Measurements from ENCODE around the gene DOK3. TPM values are rescaled to one million over a fixed set of nuclear protein-coding genes. Genes with fewer than 3 reads are reported as not detected.

DOK3 gene
- polyA plus RNA-seq, 1 donor from 2014 or later = 5.5 TPM

DNA sequence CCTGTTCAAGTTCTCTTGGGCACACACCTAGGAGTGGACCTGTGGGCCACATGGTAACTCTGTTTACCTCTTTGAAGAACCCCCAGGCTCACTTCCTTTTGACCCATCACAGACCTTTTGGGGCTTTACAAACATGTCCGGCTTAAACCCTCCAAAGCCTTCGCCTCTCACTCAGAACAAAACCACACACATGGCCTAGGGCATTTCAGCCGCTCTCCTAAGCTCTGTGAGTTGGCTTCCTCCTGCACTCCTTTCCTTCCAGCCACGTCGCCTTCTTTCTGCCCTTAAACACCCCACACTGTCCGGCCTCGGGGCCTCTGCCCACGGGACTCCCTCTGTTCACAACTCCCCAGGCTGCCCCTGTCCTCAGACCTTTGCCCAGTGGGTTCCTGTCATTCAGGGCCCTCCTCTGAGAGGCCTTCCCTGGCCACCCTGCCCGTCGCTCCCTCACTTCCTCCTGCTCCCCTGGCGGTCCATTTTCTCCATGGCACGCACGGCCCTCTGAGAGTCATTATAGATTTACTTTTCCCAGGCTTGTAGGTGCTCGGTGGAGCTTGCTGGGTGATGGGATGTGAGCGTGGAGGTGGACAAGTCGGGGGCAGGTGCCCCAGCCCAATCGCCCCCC, 1.9 kb downstream of the DOK3 start:
- Histone ChIP-seq H3K4me2 (ENCODE audit: low read length) (no peak overlapping the region), H4K20me1 (ENCODE audit: insufficient read depth) (no peaks in the 10 kb centered on the region), H3K4me3 (ENCODE audit: low read length) (no peak overlapping the region), H3K27ac (ENCODE audit: low read length) (no peak overlapping the region), H3K79me2 (replicated peaks; ENCODE audit: insufficient read depth, low read length) (no peaks in the 10 kb centered on the region), H3K27me3 (ENCODE audit: insufficient read depth, low read depth, low read length) (no peaks in the 10 kb centered on the region), H3K9me2 (ENCODE audit: insufficient read depth, low read length) (no peaks in the 10 kb centered on the region), H3F3A (ENCODE audit: insufficient read depth, low read length, poor library complexity, severe bottlenecking) (no peaks in the 10 kb centered on the region), H3K9ac (ENCODE audit: low read length) (no peak overlapping the region), H3K9me3 (ENCODE audit: low read length) (no peaks in the 10 kb centered on the region), H2AFZ (ENCODE audit: low read depth, low read length) (no peak overlapping the region), H3K36me3 (ENCODE audit: insufficient read depth, low read length) (no peaks in the 10 kb centered on the region)
- TF ChIP-seq POLR2AphosphoS5 (IDR thresholded peaks at IDR 0.05) = no peak
- TF ChIP-seq, protein P1, sequence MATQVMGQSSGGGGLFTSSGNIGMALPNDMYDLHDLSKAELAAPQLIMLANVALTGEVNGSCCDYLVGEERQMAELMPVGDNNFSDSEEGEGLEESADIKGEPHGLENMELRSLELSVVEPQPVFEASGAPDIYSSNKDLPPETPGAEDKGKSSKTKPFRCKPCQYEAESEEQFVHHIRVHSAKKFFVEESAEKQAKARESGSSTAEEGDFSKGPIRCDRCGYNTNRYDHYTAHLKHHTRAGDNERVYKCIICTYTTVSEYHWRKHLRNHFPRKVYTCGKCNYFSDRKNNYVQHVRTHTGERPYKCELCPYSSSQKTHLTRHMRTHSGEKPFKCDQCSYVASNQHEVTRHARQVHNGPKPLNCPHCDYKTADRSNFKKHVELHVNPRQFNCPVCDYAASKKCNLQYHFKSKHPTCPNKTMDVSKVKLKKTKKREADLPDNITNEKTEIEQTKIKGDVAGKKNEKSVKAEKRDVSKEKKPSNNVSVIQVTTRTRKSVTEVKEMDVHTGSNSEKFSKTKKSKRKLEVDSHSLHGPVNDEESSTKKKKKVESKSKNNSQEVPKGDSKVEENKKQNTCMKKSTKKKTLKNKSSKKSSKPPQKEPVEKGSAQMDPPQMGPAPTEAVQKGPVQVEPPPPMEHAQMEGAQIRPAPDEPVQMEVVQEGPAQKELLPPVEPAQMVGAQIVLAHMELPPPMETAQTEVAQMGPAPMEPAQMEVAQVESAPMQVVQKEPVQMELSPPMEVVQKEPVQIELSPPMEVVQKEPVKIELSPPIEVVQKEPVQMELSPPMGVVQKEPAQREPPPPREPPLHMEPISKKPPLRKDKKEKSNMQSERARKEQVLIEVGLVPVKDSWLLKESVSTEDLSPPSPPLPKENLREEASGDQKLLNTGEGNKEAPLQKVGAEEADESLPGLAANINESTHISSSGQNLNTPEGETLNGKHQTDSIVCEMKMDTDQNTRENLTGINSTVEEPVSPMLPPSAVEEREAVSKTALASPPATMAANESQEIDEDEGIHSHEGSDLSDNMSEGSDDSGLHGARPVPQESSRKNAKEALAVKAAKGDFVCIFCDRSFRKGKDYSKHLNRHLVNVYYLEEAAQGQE (IDR thresholded peaks at IDR 0.05; ENCODE audit: borderline replicate concordance) = no peak
- no peak for TF ChIP-seq SMC3 (conservative IDR thresholded peaks at IDR 0.05; ENCODE audit: poor library complexity)
- TF ChIP-seq RAD21 (conservative IDR thresholded peaks at IDR 0.05) = no peak
- TF ChIP-seq MXI1 (conservative IDR thresholded peaks at IDR 0.05; ENCODE audit: poor library complexity, severe bottlenecking) = no peak
- no peak for TF ChIP-seq TAF1 (IDR thresholded peaks at IDR 0.05; ENCODE audit: low read depth)

DNA sequence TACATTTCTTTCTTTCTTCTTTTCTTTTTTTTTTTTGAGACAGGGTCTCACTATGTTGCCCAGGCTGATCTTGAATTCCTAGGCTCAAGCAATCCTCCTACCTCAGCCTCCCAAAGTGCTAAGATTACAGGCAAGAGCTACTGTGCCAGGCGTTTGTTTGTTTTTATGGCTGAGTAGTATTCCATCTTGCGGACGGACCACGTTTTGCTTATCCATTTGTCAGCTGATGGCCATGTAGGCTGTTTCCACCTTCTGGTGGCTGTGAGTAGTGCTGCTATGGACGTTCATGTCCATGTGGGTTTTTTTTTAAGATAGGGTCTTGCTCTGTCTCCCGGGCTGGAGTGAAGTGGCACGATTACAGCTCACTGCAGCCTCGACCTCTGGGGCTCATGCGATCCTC, 2.5 kb downstream of the DOK3 start:
- H3K27me3 ChIP-seq (ENCODE audit: insufficient read depth, low read depth, low read length) = no peaks in the 10 kb centered on the region
- no peak overlapping the region for H3K4me2 ChIP-seq (ENCODE audit: low read length)

More for the DNA sequence above, 2.5 kb downstream of the DOK3 start:
- Histone ChIP-seq H3K9ac (ENCODE audit: low read length) (no peak overlapping the region), H4K20me1 (ENCODE audit: insufficient read depth) (no peaks in the 10 kb centered on the region), H3K36me3 (ENCODE audit: insufficient read depth, low read length) (no peaks in the 10 kb centered on the region), H3F3A (ENCODE audit: insufficient read depth, low read length, poor library complexity, severe bottlenecking) (no peaks in the 10 kb centered on the region), H3K79me2 (replicated peaks; ENCODE audit: insufficient read depth, low read length) (no peaks in the 10 kb centered on the region), H3K27ac (ENCODE audit: low read length) (no peak overlapping the region), H3K9me3 (ENCODE audit: low read length) (no peaks in the 10 kb centered on the region), H3K4me3 (ENCODE audit: low read length) (no peak overlapping the region), H2AFZ (ENCODE audit: low read depth, low read length) (no peak overlapping the region), H3K9me2 (ENCODE audit: insufficient read depth, low read length) (no peaks in the 10 kb centered on the region)
- TF ChIP-seq MXI1 (conservative IDR thresholded peaks at IDR 0.05; ENCODE audit: poor library complexity, severe bottlenecking) (no peak), SMC3 (conservative IDR thresholded peaks at IDR 0.05; ENCODE audit: poor library complexity) (no peak), EP300 (conservative IDR thresholded peaks at IDR 0.05; ENCODE audit: poor library complexity, severe bottlenecking) (no peak), EZH2 (IDR thresholded peaks at IDR 0.05; ENCODE audit: borderline replicate concordance, insufficient read depth, low read length, poor library complexity, severe bottlenecking) (no peak), RAD21 (conservative IDR thresholded peaks at IDR 0.05) (no peak), POLR2AphosphoS5 (IDR thresholded peaks at IDR 0.05) (no peak), TAF1 (IDR thresholded peaks at IDR 0.05; ENCODE audit: low read depth) (no peak)
- TF ChIP-seq, protein P1 (IDR thresholded peaks at IDR 0.05; ENCODE audit: borderline replicate concordance) = no peak
- TF ChIP-seq, protein P2, sequence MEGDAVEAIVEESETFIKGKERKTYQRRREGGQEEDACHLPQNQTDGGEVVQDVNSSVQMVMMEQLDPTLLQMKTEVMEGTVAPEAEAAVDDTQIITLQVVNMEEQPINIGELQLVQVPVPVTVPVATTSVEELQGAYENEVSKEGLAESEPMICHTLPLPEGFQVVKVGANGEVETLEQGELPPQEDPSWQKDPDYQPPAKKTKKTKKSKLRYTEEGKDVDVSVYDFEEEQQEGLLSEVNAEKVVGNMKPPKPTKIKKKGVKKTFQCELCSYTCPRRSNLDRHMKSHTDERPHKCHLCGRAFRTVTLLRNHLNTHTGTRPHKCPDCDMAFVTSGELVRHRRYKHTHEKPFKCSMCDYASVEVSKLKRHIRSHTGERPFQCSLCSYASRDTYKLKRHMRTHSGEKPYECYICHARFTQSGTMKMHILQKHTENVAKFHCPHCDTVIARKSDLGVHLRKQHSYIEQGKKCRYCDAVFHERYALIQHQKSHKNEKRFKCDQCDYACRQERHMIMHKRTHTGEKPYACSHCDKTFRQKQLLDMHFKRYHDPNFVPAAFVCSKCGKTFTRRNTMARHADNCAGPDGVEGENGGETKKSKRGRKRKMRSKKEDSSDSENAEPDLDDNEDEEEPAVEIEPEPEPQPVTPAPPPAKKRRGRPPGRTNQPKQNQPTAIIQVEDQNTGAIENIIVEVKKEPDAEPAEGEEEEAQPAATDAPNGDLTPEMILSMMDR (IDR thresholded peaks at IDR 0.05; ENCODE audit: poor library complexity, severe bottlenecking) = no peak

Data from neural cell (in vitro differentiated cells).